NCI-H128 (cell line): ENCODE measurements around the gene MAOB.
"Not testable (repeated sequence)": the region's sequence is repeated elsewhere in the genome, so short reads cannot be mapped to it uniquely, and the experiment has no call there.

Experiments
- DNase-seq: peaks from one replicate; lab custom pipeline; 2025; ENCODE audit not compliant: unreplicated experiment; lab: John Stamatoyannopoulos, UW

The MAOB gene

DNA sequence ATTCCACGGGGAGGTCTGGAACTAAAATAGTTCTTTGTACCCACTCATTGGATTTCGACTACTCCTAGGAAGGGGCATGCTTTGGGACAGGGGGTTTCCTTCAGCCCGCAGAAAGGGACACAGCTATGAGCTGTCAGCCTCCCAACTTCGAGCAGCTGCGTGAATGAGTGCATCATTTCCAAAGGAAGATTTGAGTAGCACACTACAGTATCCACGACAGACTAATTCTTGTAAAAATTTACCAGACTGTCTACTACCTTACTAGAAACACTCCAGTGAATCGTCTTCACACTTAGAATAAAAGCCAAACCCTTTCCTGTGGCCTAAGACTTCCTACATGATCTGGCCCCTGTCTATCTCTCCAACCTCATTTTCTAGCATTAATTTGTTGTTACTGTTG lies 124.2 kb downstream of the MAOB start:
- DNase-seq, result no peak

DNA sequence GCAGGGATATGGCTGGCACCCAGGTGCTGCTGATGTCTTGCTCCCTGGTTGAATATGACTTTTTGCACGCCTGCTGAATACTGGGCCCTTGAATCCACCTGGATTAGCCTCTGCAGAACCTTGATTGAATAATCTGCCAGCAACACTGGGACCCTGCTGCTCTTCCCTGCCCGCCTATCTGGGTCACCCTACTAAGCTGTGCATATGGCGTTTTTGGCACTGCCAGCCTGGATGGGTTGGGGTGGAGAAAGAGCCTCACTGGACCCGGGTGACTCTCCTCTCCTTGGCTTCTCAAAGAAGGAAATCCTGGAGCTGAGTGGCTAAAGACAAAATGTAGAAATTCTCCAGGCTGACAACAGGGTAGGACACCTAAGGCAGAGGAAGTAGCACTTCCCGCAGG lies 126.2 kb downstream of the MAOB start:
- DNase-seq, result no peak

DNA sequence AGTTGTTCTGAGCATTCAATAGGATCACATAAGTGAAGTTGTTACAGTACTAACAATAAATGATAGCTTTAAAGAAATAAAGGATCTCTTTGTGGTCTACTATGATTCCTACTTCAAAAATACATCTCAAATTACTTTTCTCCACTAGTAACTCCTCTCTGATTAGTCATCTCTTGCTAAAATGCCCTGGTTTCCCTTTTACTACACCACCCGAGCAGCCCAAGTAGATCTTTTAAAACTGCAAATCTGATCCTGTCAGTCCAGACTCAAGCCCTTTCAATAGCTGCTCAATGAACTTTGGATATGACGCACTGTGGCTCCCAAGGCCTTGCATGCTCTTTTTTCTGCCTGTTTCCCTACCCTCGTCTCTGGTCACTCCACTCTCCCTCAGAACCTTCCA lies 128.6 kb downstream of the MAOB start:
- DNase-seq, result no peak

DNA sequence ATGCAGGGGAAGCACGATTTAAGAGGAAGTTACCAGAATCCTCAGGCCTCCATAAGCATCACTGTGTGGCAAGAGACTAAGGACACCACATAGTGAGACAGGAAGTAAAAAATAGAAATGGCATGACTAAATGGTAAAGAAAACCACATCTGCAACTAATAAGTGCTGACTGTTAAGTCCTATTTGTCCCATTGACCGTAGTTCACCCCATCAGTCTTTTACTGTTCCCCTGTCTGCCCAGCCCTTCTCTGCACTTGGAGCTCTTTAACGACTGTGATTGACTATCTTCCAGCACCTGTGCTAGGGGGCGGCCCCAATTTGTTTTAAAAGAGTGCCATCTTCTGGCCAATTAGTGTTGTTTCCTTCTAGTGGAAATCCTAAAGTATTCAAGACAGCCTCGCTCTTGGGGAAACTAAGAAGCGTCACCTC lies 132.0 kb downstream of the MAOB start:
- no peak for DNase-seq

DNA sequence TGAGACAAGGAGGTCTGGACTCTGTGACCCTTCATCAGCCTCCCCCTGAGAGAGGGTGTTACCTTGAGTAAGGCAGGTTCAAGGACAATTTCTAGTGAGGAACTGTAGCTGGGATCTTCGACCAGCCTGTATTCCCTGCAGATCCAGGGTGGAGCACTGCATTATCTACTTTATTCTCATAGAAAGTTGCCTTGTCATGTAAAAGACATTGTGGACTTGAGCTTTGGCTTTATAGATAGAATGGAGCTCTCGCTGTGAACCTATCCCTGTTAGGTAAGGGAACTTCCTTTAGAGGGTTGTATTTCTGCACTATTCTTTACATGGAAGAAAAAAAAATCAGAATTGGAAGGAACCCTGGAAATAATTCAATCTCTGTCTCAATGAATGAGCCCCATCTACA lies 134.8 kb downstream of the MAOB start:
- no peak for DNase-seq

DNA sequence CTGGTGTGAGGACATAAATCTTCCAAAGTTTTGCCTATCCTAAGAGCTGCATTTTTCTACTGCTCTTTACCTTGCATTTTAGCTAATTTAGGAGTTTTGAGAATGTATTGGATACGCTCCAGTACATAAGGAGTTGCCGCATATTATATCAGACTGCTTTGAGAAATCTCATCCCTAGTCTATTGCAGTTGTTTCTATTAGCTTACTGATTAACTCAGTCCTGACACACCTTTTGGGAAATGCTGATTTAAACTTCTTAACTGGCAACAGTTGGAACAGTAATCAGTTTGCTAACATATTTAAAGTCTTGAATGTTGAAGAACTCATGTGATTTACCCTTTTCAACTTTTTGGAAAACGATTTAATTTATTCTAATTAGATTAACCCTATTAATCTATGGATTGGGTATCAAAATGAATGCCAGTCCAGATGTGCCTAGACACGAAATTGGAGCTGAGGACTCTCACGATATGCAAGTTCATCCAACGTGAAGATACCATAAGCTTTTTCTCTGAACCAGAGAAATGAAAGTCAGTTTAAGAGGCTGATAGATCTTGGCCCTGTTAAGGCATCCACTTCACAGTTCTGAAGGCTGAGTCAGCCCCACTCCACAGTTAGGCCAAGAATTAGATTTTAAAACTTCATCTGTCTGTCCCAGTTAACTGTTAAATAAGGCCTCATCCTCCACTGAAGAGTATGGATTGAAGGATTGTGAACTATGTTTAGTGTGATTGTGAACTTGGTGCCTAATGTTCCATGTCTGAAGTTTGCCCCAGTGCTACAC lies 136.1 kb downstream of the MAOB start:
- no peak for DNase-seq

DNA sequence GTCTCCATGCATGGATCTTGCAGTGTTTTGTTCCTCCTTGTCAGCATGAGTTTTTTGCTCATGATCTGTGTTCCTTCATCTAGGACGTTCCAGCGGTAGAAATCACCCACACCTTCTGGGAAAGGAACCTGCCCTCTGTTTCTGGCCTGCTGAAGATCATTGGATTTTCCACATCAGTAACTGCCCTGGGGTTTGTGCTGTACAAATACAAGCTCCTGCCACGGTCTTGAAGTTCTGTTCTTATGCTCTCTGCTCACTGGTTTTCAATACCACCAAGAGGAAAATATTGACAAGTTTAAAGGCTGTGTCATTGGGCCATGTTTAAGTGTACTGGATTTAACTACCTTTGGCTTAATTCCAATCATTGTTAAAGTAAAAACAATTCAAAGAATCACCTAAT lies 138.0 kb downstream of the MAOB start:
- no peak for DNase-seq

DNA sequence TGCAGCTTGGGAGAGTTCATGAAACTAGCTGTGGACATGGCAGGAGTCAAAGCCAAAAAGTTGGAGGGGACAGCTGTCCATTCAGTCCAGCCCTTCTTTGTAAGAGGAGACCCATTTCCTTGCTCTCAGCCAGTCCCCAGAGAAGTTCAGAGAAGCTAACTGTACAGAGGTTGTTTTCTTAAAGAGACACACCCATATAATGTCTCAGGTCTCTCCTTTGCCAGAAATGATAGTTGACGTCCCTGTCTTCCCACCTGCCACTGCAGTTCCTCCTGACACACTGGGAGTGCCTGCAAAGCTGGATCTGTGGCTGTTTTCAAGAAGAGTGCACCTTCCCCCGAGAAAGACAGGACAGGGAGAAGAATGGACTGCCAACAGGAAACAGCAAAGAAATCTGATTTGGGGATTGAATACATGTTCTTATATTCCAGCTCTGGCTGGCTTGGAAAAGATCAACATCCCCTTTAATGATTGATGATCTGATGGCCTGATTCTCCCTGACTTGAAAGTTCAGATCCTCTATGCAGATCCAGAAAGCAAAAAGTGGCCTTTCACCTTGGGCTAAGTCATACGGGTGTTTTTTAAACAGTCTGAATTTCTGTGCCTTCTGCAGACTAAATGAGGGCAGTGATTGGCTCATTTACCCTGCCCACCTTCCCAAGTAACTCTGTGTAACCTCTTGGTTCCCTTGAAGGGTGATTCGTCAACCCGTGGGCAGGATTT lies 139.0 kb downstream of the MAOB start:
- DNase-seq, result no peak

DNA sequence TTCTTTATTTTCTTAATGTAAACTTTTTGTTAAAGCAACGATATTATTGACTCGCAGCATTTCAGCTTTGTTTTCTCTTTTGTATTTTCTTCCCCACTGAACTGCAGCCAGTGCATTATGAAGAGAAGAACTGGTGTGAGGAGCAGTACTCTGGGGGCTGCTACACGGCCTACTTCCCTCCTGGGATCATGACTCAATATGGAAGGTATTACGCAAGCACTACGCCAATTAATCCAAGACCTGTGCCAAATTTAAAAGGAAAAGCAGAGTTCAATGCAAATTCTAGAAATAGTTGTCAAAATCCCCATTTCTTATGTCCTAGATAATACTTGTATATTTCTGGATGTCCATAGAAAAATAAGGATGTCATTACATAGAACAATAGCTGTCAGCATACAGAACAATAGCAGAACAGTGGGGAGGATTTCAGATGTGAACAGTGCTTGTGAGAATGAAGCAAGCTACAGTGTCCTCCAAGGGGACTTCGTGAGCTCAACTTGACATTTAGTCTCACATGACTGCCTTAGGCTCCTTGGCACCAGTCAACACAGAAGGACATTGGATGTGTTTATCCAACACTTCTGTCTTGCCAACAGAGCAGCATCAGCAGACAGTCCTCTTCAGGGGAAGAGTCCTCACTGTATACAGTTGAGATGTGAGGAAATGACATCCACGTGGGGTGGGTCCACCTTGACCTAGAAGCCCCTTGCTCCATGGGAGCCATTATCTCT lies 140.2 kb downstream of the MAOB start:
- no peak for DNase-seq

DNA sequence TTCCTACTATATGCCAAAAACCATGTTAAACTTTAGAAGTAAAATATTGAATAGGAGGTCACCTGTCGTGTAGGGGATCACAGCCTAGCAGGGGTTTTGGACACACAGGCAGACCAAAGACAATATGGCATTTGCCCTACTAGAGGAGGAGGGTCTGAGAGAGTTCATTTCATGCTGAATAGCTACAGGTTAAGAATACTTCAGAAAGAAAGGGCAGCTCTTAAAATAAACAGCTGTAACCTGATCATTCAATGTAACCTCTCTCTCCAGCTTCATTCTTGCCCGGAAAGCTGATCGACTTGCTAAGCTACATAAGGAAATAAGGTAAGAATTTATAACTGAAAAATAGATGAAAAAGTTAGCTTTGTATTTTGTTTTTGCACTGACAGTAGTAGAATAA lies 146.3 kb downstream of the MAOB start:
- DNase-seq, result peak; percentile 6

DNA sequence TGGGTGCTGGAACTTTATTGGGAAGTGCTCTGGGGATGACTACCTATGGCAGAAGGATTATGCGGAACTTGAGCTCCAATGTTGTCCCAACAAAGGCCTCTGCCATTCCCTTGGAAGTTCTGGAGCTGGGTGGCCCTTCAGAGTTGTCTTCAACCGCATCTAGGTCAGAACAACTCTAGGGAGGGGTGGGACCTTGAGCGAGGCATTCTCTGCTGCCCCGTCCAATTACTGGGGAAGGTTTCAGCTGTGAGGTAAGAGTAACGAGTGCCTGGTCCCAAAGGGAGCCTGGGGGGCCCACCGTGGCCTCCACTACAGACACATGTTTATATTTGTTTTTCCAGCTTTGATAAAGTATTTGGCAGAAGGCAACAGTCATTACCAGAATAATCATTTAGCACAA lies 146.7 kb downstream of the MAOB start:
- no peak for DNase-seq

DNA sequence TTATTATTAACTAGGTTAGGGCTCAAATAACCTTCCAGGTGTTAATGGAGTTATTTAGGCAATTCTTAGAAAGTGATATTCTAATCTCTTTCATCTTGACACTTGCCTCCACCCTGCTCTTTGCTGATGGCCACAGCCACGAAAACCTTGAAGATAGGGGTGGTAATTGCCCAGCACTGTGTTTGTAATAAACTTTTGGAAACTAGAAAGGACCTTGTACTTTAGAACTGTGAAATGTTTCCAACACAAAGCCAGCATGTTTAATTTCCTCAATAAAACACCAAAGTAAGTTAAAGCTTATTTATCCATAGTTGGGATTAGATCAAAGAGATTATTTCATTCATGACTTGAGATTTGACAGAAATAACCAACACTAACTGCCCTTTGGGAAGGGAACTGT lies 147.8 kb downstream of the MAOB start:
- DNase-seq, result no peak

DNA sequence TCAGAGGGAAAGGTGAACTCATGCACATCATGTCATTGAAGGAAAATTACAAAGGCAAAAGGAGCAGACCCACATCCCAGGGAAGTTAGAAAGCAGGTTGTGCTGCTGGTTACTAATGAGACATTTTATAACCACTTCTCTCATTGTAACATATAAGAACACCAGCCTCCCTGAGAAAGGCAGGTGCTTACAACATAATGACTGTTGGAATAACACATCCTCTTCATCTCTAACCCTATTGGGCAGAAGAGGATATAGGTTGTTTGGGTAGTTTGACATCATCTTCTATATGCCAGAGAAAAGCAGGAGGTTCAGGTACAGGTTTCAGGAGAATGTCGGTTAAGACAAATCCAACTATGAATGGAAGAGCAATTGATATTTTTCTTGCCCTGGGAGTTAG lies 148.6 kb downstream of the MAOB start:
- DNase-seq, result no peak

DNA sequence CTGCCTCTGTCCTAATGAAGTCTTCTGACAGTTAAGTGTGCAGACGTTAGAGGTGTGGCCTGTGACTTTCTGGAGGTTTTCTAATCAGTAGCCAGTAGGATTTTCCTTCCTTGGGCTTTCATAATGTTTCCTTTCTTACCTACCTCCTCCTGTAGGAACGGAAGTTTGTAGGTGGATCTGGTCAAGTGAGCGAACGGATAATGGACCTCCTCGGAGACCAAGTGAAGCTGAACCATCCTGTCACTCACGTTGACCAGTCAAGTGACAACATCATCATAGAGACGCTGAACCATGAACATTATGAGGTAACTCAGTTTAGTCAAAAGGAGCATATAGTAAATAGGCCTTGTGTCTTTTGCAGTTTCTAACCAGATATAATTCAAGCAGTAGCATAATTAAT lies 151.2 kb downstream of the MAOB start:
- no peak for DNase-seq

DNA sequence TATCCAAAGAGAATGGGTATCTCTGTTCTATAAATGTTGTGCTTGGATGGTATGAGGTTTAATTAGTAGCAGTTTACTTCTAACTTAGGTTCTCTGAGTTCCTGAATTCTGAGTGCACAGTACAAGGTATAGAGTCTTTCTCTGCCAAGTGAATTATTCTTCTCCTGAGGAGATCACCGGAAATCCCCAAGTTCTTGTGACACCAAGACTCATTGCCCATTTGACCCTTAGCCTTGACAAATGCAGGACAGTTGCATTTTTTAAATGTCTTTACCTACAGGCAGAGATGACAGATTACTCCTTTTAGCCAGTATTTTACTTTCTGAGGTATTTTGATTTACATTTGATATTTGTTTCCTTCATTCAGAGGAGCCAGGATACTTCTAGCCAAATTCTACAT lies 153.3 kb downstream of the MAOB start:
- DNase-seq, result no peak

DNA sequence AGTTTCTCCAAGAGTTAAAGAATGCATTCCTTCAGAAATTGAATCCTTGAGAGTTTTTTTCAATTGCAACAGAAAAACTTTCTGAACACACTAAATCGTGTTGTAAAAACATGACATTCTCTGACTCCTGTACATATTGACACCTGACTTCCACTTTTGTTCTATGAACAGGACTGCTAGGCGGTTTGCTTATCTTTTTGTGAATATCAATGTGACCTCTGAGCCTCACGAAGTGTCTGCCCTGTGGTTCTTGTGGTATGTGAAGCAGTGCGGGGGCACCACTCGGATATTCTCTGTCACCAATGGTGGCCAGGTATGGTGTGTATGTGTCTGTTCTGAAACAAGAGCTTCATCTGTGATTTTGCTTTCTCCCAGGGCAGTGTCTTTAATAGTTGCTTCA lies 154.2 kb downstream of the MAOB start:
- DNase-seq, result no peak

DNA sequence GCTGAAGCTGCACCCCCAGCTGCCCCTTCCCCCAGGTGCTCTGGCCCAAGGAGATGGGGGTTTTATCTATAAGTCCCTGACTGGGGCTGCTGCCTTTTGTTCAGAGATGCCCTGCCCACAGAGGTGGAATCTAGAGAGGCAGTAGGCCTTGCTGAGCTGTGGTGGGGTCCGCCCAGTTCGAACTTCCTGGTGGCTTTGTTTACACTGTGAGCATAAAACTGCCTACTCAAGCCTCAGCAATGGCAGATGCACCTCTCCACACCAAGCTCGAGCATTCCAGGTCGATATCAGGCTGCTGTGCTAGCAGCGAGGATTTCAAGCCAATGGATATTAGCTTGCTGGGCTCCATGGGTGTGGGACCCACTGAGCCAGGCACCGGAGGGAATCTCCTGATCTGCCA lies 155.0 kb downstream of the MAOB start:
- DNase-seq, result not testable (repeated sequence)

DNA sequence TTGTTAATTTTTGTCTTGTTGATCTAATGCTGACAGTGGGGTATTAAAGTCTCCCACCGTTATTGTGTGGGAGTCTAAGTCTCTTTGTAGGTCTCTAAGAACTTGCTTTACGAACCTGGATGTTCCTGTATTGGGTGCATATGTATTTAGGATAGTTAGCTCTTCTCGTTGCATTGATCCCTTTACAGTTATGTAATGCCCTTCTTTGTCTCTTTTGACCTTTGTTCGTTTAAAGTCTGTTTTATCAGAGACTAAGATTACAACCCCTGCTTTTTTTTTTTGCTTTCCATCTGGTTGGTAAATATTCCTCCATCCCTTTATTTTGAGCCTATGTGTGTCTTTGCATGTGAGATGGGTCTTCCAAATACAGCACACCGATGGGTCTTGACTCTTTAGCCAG lies 157.0 kb downstream of the MAOB start:
- DNase-seq, result not testable (repeated sequence)

DNA sequence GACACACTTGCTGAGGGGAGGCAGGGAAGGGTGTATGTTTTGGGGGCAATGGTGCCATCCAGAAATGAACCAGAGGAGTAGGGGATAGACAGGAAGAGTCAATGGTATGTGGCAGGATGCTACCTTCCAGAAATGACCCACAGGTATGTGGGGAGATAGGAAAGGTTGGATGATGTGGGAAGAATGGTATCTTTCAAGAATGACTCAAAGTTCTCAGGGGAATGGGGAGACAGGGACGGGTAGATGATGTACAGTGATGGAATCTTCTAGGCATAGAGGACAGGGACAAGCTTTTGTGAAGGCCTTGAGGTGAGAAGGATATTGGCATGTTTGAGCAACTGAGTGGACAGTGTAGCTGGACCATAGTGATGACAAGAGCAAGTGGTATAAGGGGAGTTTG lies 161.3 kb downstream of the MAOB start:
- no peak for DNase-seq

DNA sequence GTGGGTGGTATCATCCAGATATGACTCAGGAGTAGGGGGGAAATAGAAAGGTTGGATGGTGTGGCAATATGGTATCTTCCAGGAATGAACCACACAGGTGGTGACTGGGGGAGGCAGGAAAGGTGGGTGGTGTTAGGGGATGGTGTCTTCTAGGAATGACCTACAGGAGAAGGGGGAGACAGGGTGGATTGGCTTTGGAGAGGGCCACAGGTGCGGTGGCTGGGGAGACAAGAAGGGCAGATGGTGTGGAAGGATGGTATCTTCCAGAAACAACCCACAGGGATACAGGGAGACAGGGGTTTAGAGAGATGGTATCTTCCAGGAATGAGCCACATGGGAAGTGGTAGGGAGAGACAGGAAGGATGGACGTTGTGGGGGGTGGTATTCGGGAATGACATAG lies 162.2 kb downstream of the MAOB start:
- no peak for DNase-seq

DNA sequence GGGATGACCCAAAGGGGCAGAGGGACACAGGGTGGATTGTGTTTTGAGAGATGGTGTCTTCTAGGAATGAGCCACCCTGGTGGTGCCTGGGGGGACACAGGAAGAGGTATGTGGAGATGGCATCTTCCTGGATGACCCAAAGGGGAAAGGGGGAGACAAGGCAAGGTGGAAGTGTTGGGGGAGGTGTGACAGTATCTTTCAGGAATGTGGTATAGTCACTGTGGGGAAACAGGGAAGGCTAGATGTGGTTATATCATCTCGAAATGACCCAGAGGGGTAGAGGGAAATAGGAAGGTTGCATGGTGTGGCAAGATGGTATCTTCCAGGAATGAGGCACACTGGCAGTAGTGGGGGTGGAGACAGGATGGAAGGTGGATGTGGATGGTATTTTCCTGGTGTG lies 163.3 kb downstream of the MAOB start:
- no peak for DNase-seq

DNA sequence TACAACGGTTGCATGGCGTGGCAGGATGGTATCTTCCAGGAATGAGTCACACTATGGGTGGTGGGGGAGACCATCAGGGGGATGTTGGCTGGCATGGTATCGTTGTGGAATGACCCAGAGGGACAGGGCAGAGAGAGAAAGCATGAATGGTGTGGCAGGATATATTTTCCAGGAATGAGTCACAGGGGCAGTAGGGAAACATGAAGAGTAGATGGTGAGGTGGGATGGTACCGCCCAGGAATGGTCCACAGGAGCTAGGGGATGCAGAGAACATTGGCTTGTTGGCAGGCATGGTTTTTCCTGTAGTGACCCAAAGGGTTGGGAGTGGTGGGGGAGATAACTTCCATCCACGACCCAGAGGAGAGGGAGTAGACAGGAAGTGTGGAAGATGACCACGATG lies 163.7 kb downstream of the MAOB start:
- no peak for DNase-seq
